HCT116 (cell line): ENCODE data around the gene RHEX. TPM values are rescaled to one million over a fixed set of nuclear protein-coding genes. Genes with fewer than 3 reads are reported as not detected.

ENCODE experiments used
- ATAC-seq: fragments of 200-7000 bp; cut with Tn5 transposase; 2 replicates; pipeline ENCODE4 v1.9.1; 2020; ENCODE audit warnings: mild to moderate bottlenecking, moderate library complexity
- BruUV-seq: library from RNA; stranded (reverse); fragments of 400-500 nt; replicated peaks from 2 replicates; lab custom pipeline; 2021; lab: Mats Ljungman, UMichigan
- CTCF ChIA-PET: fragments of 300-600 bp; sonication (Branson Sonifier 250); formaldehyde crosslinking; loops from one replicate; lab custom pipeline; 2021; ENCODE audit warnings: antibody characterized with exemption; lab: Charles Lee
- POLR2A ChIA-PET: fragments of 300-600, 350-600 bp; sonication (Branson Sonifier 250); formaldehyde crosslinking; loops from one replicate; lab custom pipeline; 2021; ENCODE audit warnings: antibody characterized with exemption; lab: Charles Lee
- RAD21 ChIA-PET, 2 experiments: fragments of 300-600 bp; sonication (Branson Sonifier 250); formaldehyde crosslinking; loops; one replicate each; lab custom pipeline; 2023; ENCODE audit warnings: low total read pairs in 2 of 2; ENCODE audit not compliant: uncharacterized antibody in 2 of 2, unreplicated experiment in 2 of 2, low non-redundant PET in 1 of 2; lab: Charles Lee
- DNase-seq: peaks from one replicate; pipeline ENCODE4 v3.0.0-alpha.2; 2010; ENCODE audit warnings: low read depth, low spot score
- H2AFZ ChIP-seq: fragments of 200-600 bp; shearing (Covaris generic), sonication (generic); 2 replicates; pipeline ENCODE4 v1.6.1; 2017; ENCODE audit warnings: low read depth, mixed run types, mixed read lengths, antibody characterized with exemption, low read length; ENCODE audit not compliant: poor library complexity, severe bottlenecking
- H3K27ac ChIP-seq: 2 replicates; pipeline ENCODE4 v1.5.1; 2012; ENCODE audit warnings: low read depth, low read length
- H3K27me3 ChIP-seq: fragments of 200-600 bp; sonication (generic); 2 replicates; pipeline ENCODE4 v1.6.1; 2016; ENCODE audit warnings: mixed run types, low read length, mixed read lengths; ENCODE audit not compliant: insufficient read depth
- H3K36me3 ChIP-seq, 2 experiments: fragments of 200-500 bp in 1 of 2; fragments of 200-600 bp in 1 of 2; sonication (Bioruptor generic) in 1 of 2; sonication (generic) in 1 of 2; 2 replicates each; pipeline versions ENCODE4 v1.5.1 to v1.6.1; 2014 to 2016; ENCODE audit warnings: low read length in 2 of 2, inconsistent platforms in 1 of 2, mixed read lengths in 1 of 2, mixed run types in 1 of 2; ENCODE audit not compliant: insufficient read depth in 2 of 2, control insufficient read depth in 1 of 2
- H3K4me1 ChIP-seq, 2 experiments: fragments of 200-600 bp in 1 of 2; sonication (generic) in 1 of 2; 2 replicates each; pipeline versions ENCODE4 v1.5.1 to v1.6.1; 2012 to 2017; ENCODE audit warnings: low read length in 2 of 2, inconsistent platforms in 1 of 2, mild to moderate bottlenecking in 1 of 2, mixed read lengths in 1 of 2, mixed run types in 1 of 2, moderate library complexity in 1 of 2; ENCODE audit not compliant: insufficient read depth in 2 of 2, control insufficient read depth in 1 of 2
- H3K4me2 ChIP-seq: fragments of 200-600 bp; sonication (generic); 2 replicates; pipeline ENCODE4 v1.6.1; 2017; ENCODE audit warnings: mixed run types, low read length, mixed read lengths
- H3K4me3 ChIP-seq, 2 experiments: fragments of 200-600 bp in 1 of 2; sonication (generic) in 1 of 2; replicated peaks in 1 of 2; 2 replicates each; pipeline ENCODE4 v1.5.1; 2011 to 2016; ENCODE audit warnings: low read length in 2 of 2, control low read depth in 1 of 2, low read depth in 1 of 2, mild to moderate bottlenecking in 1 of 2, mixed read lengths in 1 of 2, mixed run types in 1 of 2
- H3K79me2 ChIP-seq: fragments of 200-600 bp; sonication (generic); 2 replicates; pipeline ENCODE4 v1.6.1; 2017; ENCODE audit warnings: mild to moderate bottlenecking, mixed run types, low read length, moderate library complexity, mixed read lengths; ENCODE audit not compliant: insufficient read depth
- H3K9ac ChIP-seq: fragments of 200-600 bp; sonication (generic); 2 replicates; pipeline ENCODE4 v1.6.1; 2016; ENCODE audit warnings: low read length, mixed read lengths
- H3K9me2 ChIP-seq: fragments of 200-600 bp; sonication (generic), shearing (Covaris generic); 2 replicates; pipeline ENCODE4 v1.6.1; 2017; ENCODE audit warnings: mixed run types, mild to moderate bottlenecking, moderate library complexity; ENCODE audit not compliant: insufficient read depth
- H3K9me3 ChIP-seq, 2 experiments: fragments of 200-500 bp in 1 of 2; fragments of 200-600 bp in 1 of 2; sonication (Bioruptor generic) in 1 of 2; sonication (generic) in 1 of 2; 2 replicates each; pipeline ENCODE4 v1.6.1; 2014 to 2017; ENCODE audit warnings: low read length in 2 of 2, mixed read lengths in 2 of 2, inconsistent platforms in 1 of 2, low read depth in 1 of 2, mild to moderate bottlenecking in 1 of 2, mixed run types in 1 of 2, moderate library complexity in 1 of 2; ENCODE audit not compliant: control insufficient read depth in 1 of 2, insufficient read depth in 1 of 2
- H4K20me1 ChIP-seq: fragments of 200-600 bp; sonication (generic), shearing (Covaris generic); 2 replicates; pipeline ENCODE4 v1.6.1; 2017; ENCODE audit warnings: mixed run types, mild to moderate bottlenecking, moderate library complexity; ENCODE audit not compliant: insufficient read depth
- ELF1 ChIP-seq: IDR thresholded peaks from 2 replicates; pipeline ENCODE4 v1.6.1; 2012; ENCODE audit warnings: low read depth, borderline replicate concordance
- MAX ChIP-seq: IDR thresholded peaks from 2 replicates; pipeline ENCODE4 v1.6.1; 2012
- REST ChIP-seq: IDR thresholded peaks from 2 replicates; pipeline ENCODE4 v1.6.1; 2012; ENCODE audit warnings: low read depth
- SP1 ChIP-seq: IDR thresholded peaks from 2 replicates; pipeline ENCODE4 v1.6.1; 2012; ENCODE audit warnings: low read depth
- ZFX ChIP-seq: fragments of 450-650 bp; IDR thresholded peaks from 2 replicates; pipeline ENCODE4 v1.6.1; 2017
- ZNF274 ChIP-seq: fragments of 200-500 bp; sonication (Bioruptor generic); IDR thresholded peaks from 2 replicates; pipeline ENCODE4 v1.6.1; 2014; ENCODE audit warnings: mild to moderate bottlenecking, low read depth, low read length, inconsistent platforms
- intact Hi-C: fragments of 100-400 bp; cut with micrococcal nuclease; formaldehyde crosslinking; loops from 2 replicates; pipeline ENCODE4 v1.10.0; 2022
- total RNA-seq: library from RNA; stranded (reverse); gene quantifications from one replicate; pipeline ENCODE4 v1.2.1, GENCODE V29; 2021; ENCODE audit not compliant: unreplicated experiment

Gene RHEX
- total RNA-seq, 1 experiment from 2014 or later = not detected

- ChIA-PET CTCF (no interaction called here), RAD21 (no interaction called here)
- ATAC-seq = no peak
Measured at GRCh38 chr1:206037581-206037980, 15.4 kb upstream of the RHEX start.

More at GRCh38 chr1:206037581-206037980, 15.4 kb upstream of the RHEX start:
- no peaks in the 10 kb centered on the region for H4K20me1 ChIP-seq
- peaks cover 16% of the 10 kb centered on the region; the same call in 1 of the 2 replicates for H3K27me3 ChIP-seq
- no peak for DNase-seq
- intact Hi-C loops = loop anchor here (5.0 kb wide), 1 partner anchor 55 kb away; no protein-coding TSS in a partner anchor
- no peak overlapping the region for H3K9ac ChIP-seq
- H3K27ac ChIP-seq = no peak overlapping the region
- H2AFZ ChIP-seq = no peak overlapping the region
- POLR2A ChIA-PET = interaction anchor here (1.2 kb wide), 1 partner anchor 10 kb away, joined by 4 read pairs; no protein-coding TSS in a partner anchor
- no peaks in the 10 kb centered on the region for H3K36me3 ChIP-seq
- H3K9me3 ChIP-seq = no peaks in the 10 kb centered on the region
- TF ChIP-seq ZNF274 (no peak), ZFX (no peak), REST (no peak), ELF1 (no peak), MAX (no peak), SP1 (no peak)
- H3K4me3 ChIP-seq = no peak overlapping the region
- H3K9me2 ChIP-seq = no peaks in the 10 kb centered on the region
- no peak overlapping the region for H3K4me2 ChIP-seq
- H3K4me1 ChIP-seq = no peaks in the 10 kb centered on the region
- BruUV-seq = no TSS peak
- H3K79me2 ChIP-seq = no peaks in the 10 kb centered on the region
